Calu3 (cell line): Measurements from ENCODE around the gene SMTN. TPM values are rescaled to one million over a fixed set of nuclear protein-coding genes. Genes with fewer than 3 reads are reported as not detected.

Experiments used
- BruUV-seq: library from RNA; stranded (reverse); fragments of 400-500 nt; replicated peaks from 2 replicates; lab custom pipeline; 2021; lab: Mats Ljungman, UMichigan
- CTCF ChIA-PET: fragments of 300-600 bp; sonication (Branson Sonifier 250); formaldehyde crosslinking; loops from one replicate; lab custom pipeline; 2022; ENCODE audit warnings: antibody characterized with exemption; lab: Charles Lee
- DNase-seq: peaks from one replicate; pipeline ENCODE4 v3.0.0; 2022
- H3K27ac Mint-ChIP-seq: one replicate; pipeline ENCODE4 v1.8.0; 2022; ENCODE audit warnings: mixed read lengths; ENCODE audit not compliant: unreplicated experiment
- H3K27me3 Mint-ChIP-seq: one replicate; pipeline ENCODE4 v1.8.0; 2022; ENCODE audit warnings: mixed read lengths; ENCODE audit not compliant: unreplicated experiment
- H3K36me3 Mint-ChIP-seq: one replicate; pipeline ENCODE4 v1.8.0; 2022; ENCODE audit warnings: mild to moderate bottlenecking, moderate library complexity, mixed read lengths; ENCODE audit not compliant: insufficient read depth, unreplicated experiment
- H3K4me1 Mint-ChIP-seq: one replicate; pipeline ENCODE4 v1.8.0; 2022; ENCODE audit warnings: mild to moderate bottlenecking, low read depth, mixed read lengths; ENCODE audit not compliant: unreplicated experiment
- H3K4me3 Mint-ChIP-seq: one replicate; pipeline ENCODE4 v1.8.0; 2022; ENCODE audit warnings: mild to moderate bottlenecking, low read depth, moderate library complexity, mixed read lengths; ENCODE audit not compliant: unreplicated experiment
- H3K9me3 Mint-ChIP-seq: one replicate; pipeline ENCODE4 v1.8.0; 2022; ENCODE audit warnings: low read depth, mixed read lengths; ENCODE audit not compliant: unreplicated experiment
- CTCF ChIP-seq: fragments of 200-600 bp; IDR thresholded peaks from one replicate; pipeline ENCODE4 v1.8.0; 2022; ENCODE audit warnings: antibody characterized with exemption; ENCODE audit not compliant: unreplicated experiment
- intact Hi-C: fragments of 100-400 bp; cut with micrococcal nuclease; formaldehyde crosslinking; loops from one replicate; pipeline ENCODE4 v1.10.0; 2022; ENCODE audit not compliant: unreplicated experiment
- total RNA-seq: library from RNA; stranded (reverse); gene quantifications from 2 replicates; pipeline ENCODE4 v1.2.3, GENCODE V29; 2022

Gene SMTN
- total RNA-seq, 1 experiment from 2014 or later = 61.0 TPM

- CTCF ChIA-PET = no interaction called here
- TF ChIP-seq CTCF = no peak
- no TSS peak for BruUV-seq
- Mint-ChIP-seq H3K27ac (no peak overlapping the region), H3K9me3 (no peaks in the 10 kb centered on the region), H3K27me3 (no peaks in the 10 kb centered on the region), H3K4me3 (no peak overlapping the region), H3K36me3 (peaks cover 19% of the 10 kb centered on the region), H3K4me1 (peaks cover 8% of the 10 kb centered on the region)
- no peak for DNase-seq
- intact Hi-C loops = no loop called here
These were observed 18.3 kb downstream of the SMTN start for GRCh38 chr22:31099386-31099785.

- CTCF ChIA-PET = no interaction called here
- Mint-ChIP-seq H3K4me3 (no peak overlapping the region), H3K27me3 (no peaks in the 10 kb centered on the region), H3K27ac (no peak overlapping the region), H3K36me3 (peaks cover 22% of the 10 kb centered on the region), H3K4me1 (peaks cover 8% of the 10 kb centered on the region), H3K9me3 (no peaks in the 10 kb centered on the region)
- intact Hi-C loops = no loop called here
- DNase-seq = no peak
- TF ChIP-seq CTCF = no peak
- no TSS peak for BruUV-seq
These were observed 19.0 kb downstream of the SMTN start for GRCh38 chr22:31099841-31100761.

- Mint-ChIP-seq H3K4me3 (no peak overlapping the region), H3K36me3 (peaks cover 22% of the 10 kb centered on the region), H3K27me3 (no peaks in the 10 kb centered on the region), H3K4me1 (peaks cover 8% of the 10 kb centered on the region), H3K9me3 (no peaks in the 10 kb centered on the region), H3K27ac (no peak overlapping the region)
- CTCF ChIA-PET = interaction anchor here (1.1 kb wide), 1 partner anchor 30 kb away, joined by 6 read pairs; no protein-coding TSS in a partner anchor
- DNase-seq = no peak
- BruUV-seq = no TSS peak
- no peak for TF ChIP-seq CTCF
- intact Hi-C loops = no loop called here
These were observed 19.8 kb downstream of the SMTN start for GRCh38 chr22:31100762-31101525.

GRCh38 chr22:31102441-31103081, 21.4 kb downstream of the SMTN start:
- no peaks in the 10 kb centered on the region for H3K9me3 Mint-ChIP-seq
- intact Hi-C loops = no loop called here
- H3K4me1 Mint-ChIP-seq = peaks cover 8% of the 10 kb centered on the region
- no peak overlapping the region for H3K4me3 Mint-ChIP-seq
- CTCF ChIA-PET = interaction anchor here (1.2 to 1.5 kb wide), 2 partner anchors 9 to 21 kb away, joined by 3 to 5 read pairs; partner anchors contain the start of gene SMTN
- H3K27me3 Mint-ChIP-seq = no peaks in the 10 kb centered on the region
- BruUV-seq = no TSS peak
- H3K36me3 Mint-ChIP-seq = peaks cover 30% of the 10 kb centered on the region
- no peak for TF ChIP-seq CTCF
- peak; percentile 45 for DNase-seq
- no peak overlapping the region for H3K27ac Mint-ChIP-seq
